HG02943 (cell line): ENCODE measurements around the gene DNAH1.

Source experiments
- ATAC-seq: cut with Tn5 transposase; IDR thresholded peaks from one replicate; pipeline ENCODE4 v1.9.1; 2021; ENCODE audit warnings: mild to moderate bottlenecking, low read depth, moderate library complexity; ENCODE audit not compliant: unreplicated experiment

DNAH1 gene

DNA sequence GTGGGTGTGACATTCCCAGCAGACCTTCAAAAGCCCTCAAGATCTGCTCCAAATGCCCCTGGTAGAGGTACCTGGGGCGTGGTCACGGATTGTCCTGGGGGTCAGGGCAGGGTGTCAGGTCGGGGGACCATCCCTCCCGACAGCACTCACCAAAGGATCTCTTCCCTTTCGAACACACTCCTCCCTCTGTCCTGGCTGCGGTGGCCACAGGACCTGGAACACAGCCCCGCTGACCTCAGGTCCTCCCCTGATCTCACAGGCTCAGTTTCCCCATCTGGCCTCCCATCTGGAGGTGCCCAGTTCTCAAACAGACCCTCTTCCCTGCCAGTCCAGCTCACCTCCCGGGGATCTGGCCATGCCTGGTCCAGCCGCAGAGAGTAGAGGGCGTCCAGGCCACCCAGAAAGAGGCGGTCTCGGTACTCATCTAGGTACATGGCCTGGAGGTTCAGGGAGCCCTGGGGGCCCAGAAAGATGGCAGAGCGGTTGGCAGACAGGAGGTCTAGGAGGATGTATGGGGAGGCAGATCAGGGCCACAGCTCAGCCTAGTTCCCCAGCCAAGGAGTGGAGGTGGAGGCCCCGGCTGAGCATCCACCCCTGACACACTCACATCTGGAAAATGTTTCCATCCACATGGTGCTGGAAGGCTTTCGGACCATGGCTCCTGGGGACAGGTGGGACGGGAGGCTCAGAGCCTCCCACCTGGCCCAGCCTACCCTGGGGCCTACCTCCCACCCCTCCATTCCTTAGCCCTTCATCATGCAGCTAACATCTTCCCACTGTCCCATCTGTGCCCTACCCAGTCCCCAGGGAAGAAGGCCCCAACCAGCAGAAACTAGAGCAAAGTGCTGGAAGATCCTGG is 126.5 kb downstream of the DNAH1 start:
- ATAC-seq = no peak

DNA sequence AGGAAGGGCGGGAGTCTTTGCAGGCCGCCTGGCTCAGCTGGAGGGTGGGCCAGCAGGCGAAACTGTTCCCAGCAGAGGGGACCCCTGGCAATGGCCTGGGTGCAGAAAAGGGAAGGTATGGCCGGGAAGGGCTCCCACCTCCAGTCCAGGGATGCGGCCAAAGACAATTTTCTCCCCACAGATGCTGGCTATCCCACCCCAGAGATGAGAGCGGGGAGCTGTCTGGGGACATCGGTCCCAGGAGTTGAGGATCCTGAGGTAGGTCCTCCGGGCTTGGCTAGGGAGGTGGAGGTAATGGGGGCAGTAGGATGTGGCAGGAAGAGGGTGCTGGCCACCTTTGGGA is 127.1 kb downstream of the DNAH1 start:
- ATAC-seq = no peak

DNA sequence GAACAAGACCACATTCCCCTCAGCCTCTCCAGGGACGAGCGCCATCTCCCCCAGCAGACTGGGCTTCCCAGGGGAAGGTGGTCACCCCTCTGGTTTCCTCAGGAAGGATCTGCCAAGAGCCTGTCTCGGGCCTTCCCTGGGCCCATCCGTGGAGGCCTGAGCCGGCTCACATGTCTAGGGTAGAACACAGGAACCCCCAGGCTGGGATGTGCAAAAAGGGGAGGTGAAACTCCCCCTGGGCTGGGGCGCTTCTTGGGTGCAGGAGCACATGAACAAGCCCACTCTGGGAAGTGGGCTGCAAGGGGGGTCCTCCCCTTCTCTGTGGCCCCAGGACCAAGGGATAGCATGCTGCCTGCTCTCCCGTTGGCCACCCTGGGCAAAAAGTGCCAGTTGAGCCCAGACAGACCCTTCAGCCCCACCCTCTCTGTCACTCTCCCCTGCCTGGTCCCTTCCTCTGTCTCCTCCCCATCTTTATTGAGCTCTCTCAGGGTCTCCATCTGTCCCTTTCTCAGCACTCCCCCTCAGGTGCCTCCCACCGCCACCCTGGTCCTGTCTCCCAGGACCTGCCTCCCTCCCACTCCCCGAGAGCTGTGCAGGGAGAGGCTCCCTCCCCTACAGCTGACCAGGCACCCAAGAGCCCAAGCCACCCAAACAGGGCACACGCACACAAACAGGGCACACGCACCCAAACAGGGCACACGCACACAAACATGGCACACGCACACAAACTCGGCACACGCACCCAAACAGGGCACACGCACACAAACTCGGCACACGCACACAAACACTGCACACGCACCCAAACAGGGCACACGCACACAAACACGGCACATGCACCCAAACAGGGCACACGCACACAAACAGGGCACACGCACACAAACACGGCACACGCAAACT is 127.9 kb downstream of the DNAH1 start:
- ATAC-seq = no peak

DNA sequence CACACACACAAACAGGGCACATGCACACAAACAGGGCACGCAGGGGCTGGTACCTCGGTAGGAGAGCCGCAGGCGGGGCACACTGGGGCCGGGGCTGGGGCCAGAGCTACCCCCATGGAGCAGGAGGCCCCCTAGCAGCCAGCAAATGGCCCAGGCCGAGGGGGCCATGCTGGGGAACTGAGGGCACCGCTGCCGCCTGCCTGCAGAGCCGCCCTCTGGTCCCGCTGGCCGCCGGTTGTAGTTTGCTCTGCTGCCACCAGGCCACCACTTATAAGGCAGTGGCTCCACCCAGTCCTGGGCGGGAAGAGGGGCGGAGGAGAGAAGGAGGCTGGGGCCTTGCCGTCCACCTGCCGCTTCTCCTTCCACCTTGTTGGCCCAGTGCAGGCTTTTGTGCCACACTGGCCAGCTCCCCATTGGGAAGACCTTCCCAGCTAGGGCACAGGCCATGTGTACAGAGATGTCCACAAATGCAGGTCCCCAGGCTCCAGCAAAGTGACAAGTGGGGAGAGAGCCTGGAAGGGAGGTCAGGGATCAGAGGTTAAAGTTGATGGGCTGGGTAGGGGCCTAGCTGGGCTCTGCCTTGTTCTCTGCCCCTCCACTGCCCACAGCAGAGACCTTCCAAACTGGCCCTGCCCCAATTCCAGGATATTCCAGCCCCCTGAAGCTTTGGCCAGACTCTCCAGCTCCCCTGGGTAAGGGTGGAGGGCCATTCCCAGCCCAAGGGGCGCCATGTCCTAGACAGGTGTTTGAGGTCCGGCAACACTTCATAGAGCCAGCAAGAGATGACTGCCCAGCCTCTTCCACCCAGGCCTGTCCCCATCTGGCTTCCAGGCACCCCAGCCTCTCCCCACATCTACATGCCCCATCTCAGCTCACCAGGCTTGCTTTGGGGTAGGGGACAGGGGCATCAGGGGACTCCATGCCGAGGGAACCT is 129.0 kb downstream of the DNAH1 start, which contains the start of gene SEMA3G:
Gene SEMA3G (minus strand): TSS at position 244 of the 934 bp plus-strand sequence. CDS start 76 bp downstream, at position 168.
- ATAC-seq = no peak

DNA sequence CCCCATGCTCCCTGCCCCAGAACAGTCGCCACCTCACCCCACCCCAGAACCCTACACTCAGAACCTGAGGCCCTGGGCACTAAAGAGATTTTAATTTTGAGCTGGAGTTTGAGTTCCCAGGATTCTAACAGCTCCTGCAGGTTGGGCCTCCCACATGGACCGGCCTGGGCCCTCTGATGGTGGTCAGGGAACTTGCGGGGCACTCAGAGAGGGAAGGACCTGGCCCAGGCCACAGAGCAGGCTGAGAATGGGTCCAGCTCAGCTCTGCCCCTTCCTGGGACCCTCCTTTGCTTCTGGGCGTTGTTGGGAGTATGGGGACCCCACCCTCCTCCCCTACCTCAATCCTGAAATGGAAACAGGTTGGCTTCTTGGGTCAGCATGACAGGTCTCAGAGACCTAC is 129.9 kb downstream of the DNAH1 start:
- no peak for ATAC-seq

DNA sequence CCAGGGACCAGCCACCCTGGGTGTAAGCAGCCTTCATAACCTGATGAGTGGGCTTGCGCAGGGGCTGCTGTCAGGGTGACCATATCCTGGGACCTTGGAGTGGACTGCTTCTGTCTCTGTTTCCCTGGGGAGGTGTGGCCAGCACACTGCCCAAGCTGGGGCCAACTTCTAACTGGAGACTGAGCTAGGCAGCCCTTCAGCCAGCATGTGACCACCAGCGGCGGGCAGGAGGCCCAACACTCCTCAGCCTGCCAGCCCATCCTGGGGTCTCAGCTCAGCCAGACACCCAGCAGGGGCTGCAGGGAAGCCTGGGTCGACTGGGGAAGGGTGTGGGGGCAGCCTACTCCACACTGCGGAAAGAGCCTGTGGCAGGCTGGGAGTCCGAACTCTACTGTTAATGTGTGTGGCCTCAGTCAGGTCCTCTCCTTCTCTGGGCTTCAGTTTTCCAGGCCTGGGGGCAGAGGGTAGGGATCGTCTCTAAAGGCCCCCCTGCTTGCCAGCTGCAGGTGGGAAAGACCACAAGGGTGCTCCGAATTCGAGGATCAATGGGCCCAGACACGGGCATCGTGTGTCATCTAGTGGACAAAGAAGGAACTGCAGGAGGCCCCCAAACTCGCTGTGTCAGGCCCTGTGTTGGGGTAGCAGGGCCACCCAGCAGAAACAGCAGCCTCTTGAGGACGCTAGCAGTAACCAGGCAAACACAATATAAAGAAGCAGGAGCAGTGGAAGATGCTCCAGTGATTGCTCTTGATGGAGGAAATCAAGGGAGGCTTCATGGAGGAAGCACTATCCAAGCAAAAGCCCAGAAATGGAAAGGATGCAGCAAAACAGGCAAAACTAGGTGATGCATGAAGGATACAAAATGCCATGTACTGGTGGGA is 130.8 kb downstream of the DNAH1 start:
- no peak for ATAC-seq

DNA sequence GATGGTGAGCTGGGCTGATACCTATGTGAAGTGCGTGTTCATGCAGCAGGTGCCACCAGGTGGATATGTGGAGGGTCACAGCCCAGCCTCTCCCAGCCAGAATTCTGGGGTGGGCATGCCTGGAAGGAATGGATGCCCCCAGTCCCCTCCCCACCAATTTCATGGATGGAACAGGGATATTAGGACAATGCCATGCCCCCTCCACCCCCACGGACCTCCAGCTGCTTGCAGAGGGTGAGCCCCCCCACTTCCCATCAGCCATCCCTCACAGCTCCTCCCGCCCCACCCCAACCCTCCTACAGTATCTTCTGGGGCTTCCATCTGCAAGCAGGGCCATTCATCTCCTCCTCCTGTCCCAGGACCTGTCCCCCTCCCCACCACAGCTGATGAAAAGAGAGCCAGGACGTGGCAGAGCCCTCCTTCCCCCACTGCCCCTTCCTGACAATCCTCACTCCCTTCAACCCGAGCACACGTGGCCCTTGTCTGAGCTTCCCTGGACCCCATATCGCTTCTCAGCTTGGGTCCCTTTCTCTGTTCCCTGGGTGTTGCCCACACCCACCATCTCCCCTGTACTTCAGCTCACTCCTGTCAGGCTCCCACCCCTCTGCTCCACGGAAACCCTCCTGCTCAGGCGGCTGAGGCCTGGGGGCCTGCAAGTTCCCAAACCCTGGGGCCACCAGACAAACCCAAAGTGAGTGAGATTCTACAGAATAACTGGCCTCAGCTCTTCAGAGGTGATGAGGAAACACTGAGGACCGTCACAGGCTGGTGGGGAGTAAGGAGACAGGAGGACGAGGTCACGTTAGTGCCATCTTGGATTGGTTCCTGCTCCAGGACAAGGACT is 131.6 kb downstream of the DNAH1 start:
- no peak for ATAC-seq
